Hepatocyte (in vitro differentiated cells): Measurements from ENCODE around the gene RYR3.

Source experiments
- EZH2 ChIP-seq: fragments of 200-600 bp; sonication (generic); IDR thresholded peaks from 2 replicates; pipeline ENCODE4 v1.6.1; 2016; ENCODE audit warnings: antibody characterized with exemption, mild to moderate bottlenecking, borderline replicate concordance
- EZH2phosphoT487 ChIP-seq: fragments of 200-600 bp; sonication (generic); IDR thresholded peaks from one replicate; pipeline ENCODE4 v1.6.1; 2018; ENCODE audit warnings: antibody characterized with exemption, mild to moderate bottlenecking, low read depth, moderate library complexity; ENCODE audit not compliant: unreplicated experiment, severe bottlenecking
- TF ChIP-seq, protein P1 (sequence below): fragments of 200-600 bp; sonication (generic); IDR thresholded peaks from 2 replicates; pipeline ENCODE4 v1.5.1; 2016; ENCODE audit warnings: antibody characterized with exemption, mild to moderate bottlenecking; ENCODE audit not compliant: poor library complexity

DNA sequence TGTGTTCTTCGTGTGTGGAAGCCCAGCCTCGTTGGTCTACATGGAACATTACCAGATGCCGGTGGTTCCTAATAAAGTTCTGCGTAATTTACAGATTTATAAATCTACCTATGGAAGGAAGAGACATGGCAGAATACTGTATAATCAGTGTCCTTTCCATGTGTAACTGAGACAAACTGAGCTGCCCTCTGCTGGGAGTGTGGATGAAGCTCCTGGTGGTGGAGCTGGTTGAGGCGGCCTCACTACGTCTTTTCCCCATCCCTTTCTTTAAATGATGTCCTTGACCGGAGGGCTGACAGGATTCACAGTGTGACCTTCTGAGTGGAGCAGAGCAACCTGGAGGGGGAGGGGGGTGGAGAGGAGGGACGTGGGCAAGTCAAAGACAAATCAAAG lies 390.5 kb downstream of the RYR3 start:
- TF ChIP-seq, protein P1, sequence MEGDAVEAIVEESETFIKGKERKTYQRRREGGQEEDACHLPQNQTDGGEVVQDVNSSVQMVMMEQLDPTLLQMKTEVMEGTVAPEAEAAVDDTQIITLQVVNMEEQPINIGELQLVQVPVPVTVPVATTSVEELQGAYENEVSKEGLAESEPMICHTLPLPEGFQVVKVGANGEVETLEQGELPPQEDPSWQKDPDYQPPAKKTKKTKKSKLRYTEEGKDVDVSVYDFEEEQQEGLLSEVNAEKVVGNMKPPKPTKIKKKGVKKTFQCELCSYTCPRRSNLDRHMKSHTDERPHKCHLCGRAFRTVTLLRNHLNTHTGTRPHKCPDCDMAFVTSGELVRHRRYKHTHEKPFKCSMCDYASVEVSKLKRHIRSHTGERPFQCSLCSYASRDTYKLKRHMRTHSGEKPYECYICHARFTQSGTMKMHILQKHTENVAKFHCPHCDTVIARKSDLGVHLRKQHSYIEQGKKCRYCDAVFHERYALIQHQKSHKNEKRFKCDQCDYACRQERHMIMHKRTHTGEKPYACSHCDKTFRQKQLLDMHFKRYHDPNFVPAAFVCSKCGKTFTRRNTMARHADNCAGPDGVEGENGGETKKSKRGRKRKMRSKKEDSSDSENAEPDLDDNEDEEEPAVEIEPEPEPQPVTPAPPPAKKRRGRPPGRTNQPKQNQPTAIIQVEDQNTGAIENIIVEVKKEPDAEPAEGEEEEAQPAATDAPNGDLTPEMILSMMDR, result no peak
- TF ChIP-seq EZH2 (no peak), EZH2phosphoT487 (no peak)
